PC-3 (cell line): ENCODE data around the gene ZDHHC18.

Experiments
- EZH2phosphoT487 ChIP-seq: fragments of 300-600 bp; sonication (generic); IDR thresholded peaks from 2 replicates; pipeline ENCODE4 v1.6.1; 2018; ENCODE audit warnings: mild to moderate bottlenecking, antibody characterized with exemption, low read length, borderline replicate concordance
- TF ChIP-seq, protein P1 (sequence below): fragments of 300-600 bp; sonication (generic); conservative IDR thresholded peaks from 2 replicates; pipeline ENCODE4 v1.5.1; 2017; ENCODE audit warnings: antibody characterized with exemption, low read depth, mild to moderate bottlenecking, low read length

DNA sequence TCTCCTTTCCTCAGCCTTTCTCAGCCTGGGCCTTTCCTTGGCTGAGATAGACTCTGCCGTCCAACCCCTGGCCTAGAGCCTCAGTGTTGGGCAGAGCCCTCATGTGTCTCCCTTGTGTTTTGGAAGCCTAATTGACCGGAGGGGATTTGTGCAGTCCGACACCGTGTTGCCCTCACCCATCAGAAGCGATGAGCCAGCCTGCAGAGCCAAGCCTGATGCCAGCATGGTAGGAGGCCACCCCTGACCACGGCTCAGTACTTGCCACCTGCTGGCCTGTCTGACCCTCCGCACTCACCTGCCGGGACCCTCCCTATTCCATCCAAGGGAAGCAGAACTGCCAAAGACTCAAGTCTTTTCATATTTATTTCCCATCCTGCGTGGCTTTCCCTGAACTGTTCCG, 27.1 kb downstream of the ZDHHC18 start:
- TF ChIP-seq, protein P1, sequence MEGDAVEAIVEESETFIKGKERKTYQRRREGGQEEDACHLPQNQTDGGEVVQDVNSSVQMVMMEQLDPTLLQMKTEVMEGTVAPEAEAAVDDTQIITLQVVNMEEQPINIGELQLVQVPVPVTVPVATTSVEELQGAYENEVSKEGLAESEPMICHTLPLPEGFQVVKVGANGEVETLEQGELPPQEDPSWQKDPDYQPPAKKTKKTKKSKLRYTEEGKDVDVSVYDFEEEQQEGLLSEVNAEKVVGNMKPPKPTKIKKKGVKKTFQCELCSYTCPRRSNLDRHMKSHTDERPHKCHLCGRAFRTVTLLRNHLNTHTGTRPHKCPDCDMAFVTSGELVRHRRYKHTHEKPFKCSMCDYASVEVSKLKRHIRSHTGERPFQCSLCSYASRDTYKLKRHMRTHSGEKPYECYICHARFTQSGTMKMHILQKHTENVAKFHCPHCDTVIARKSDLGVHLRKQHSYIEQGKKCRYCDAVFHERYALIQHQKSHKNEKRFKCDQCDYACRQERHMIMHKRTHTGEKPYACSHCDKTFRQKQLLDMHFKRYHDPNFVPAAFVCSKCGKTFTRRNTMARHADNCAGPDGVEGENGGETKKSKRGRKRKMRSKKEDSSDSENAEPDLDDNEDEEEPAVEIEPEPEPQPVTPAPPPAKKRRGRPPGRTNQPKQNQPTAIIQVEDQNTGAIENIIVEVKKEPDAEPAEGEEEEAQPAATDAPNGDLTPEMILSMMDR = no peak
- TF ChIP-seq EZH2phosphoT487 = no peak
